ENCODE measurements around the gene ATRNL1. TPM values are rescaled to one million over a fixed set of nuclear protein-coding genes. Genes with fewer than 3 reads are reported as not detected.

Gene ATRNL1
- polyA plus RNA-seq, 3 donors, result 0.09 to 0.94 (median 0.34) TPM

DNA sequence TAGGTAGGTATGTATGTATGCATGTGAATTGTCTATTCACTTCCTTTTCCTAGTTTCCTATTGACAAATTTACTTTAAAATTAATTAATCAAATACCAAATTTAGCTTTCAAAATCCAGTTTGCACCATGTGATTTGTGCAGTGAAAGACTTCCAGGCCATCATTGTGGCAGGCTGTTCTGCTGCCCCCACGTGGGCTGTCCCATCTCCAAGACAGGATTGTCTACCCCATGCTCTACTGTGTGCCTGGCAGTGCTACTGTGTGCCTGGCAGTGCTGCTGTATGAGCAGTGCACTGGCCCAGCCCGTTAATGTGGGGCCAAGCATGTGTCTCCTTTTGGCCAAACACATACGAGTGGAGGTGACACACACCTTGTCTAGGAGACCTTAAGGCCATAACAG is 805.1 kb downstream of the ATRNL1 start:
- 79 to 88% (median 80%) methylated on average over 3 of the region's 3 CpGs for WGBS, 3 donors
- H3K27ac ChIP-seq (ENCODE audit: low read depth, low read length), result no peak overlapping the region

DNA sequence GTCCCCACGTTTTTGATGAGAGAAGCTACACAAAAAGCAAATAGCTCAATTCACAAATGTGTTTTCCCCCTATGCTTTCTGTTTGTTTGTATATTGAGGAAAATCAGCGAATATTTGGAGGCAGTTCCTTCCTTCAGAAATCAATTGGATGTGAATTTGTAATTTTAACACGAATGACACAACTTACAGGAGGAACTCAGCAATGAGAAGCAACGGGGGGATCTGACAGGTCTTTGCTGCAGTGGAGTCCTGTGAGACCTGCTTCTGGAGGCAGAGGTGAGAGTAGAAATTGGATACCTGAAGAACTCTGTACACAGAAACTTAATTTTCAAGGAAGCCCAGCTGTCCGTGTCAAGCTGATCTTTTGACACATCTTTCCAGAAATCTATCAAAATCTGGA is 809.4 kb downstream of the ATRNL1 start:
- 70 to 76% (median 72%) methylated on average over 5 of the region's 5 CpGs for WGBS, 3 donors
- no peak overlapping the region for H3K27ac ChIP-seq (ENCODE audit: low read depth, low read length)

DNA sequence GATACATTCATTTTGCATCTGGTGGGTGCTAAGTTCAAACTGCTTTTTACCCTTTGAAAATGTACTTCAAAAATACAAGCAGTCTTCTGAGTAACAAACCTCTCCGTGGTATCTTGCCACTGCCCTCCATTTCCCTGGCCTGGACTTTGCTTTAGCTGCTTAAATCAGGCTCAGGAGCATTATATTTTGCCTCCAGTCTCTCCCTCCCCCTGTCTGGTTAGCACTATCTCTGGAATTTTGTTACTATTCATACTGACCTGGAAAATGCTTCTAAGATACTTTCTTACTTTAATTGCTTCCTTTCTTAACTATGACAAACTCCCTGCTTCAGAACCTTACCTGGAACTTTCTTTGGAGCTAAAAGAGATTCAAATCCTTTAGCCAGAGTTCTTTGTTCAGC is 810.0 kb downstream of the ATRNL1 start:
- WGBS, 3 donors, result 67 to 82% (median 69%) methylated on average over 1 of the region's 1 CpG
- H3K27ac ChIP-seq (ENCODE audit: low read depth, low read length), result no peak overlapping the region

DNA sequence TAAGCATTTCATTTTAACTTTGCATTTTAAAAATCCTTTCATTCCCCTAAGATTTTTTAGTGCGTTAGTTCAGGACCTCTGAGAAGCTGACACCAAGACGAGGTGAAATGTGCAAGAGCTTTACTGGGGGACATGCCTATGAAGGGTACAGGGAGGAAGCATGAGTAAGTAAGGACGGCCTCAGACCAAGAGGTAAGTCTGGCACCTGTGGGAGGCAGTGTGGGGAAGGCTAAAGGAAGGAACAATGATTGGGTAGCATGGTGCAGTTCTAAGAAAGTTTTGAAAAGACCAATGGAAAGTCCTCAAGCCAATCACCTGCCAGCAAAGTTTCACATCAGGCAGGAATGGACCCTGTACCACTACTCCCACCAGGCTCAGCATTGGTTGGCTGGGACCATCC is 810.7 kb downstream of the ATRNL1 start:
- H3K27ac ChIP-seq (ENCODE audit: low read depth, low read length), result no peak overlapping the region
- WGBS, 3 donors, result 87 to 94% (median 87%) methylated on average over 3 of the region's 3 CpGs

DNA sequence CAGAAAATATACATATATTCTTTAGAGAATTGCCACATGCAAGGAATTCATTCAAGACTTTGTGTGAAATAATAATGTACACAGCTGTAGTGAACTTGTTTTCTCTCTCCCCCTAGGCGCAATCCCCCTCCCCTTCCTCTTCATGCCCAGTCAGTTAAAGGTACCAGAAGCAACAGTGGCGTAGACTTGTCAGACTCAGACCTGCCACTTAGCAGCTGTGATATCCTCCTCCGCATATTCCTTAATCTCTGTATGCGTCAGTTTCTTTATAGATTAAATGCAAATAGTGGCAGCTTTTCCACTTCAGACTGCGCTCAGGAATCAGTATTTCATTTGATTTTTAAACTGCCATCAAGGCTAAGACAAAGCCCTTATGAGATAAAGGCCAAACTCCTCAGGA is 815.9 kb downstream of the ATRNL1 start:
- H3K27ac ChIP-seq (ENCODE audit: low read depth, low read length), result no peak overlapping the region
- 91 to 95% (median 92%) methylated on average over 5 of the region's 5 CpGs for WGBS, 3 donors

DNA sequence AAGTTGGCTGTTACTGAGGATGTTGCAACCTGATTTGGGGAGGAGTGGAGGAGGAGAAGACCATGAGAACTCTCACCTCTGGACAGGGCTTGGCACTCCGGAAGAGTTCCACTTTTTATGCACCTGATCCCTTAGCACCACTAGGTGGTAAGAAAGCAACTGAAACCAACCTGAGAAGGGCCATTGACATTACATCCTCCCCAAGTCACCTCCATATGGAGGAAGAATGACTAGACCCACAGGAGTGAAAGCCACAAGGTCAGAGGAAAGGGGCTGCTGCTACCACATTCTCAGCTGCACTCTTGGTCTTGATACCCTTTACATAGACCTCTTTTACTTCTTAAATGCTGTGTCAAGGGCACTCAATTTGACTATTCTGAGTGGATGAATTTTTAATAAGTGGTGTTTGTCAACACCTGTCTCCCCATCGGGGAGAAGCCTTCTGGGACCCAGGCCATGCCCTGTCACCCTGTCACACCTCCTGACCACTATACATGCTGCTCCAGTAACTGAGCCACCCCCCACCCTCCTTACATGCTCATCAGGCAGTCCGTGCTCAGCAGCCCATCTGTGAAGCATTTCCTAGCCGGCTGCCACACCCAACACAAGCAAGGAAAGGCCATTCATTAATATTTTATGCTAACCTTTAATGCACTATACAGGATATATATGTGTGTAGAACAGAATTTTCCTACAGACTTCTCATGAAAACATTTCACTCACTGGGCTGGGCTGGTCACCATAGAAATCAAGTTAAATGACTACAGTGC is 817.0 kb downstream of the ATRNL1 start:
- no peak overlapping the region for H3K27ac ChIP-seq (ENCODE audit: low read depth, low read length)
- WGBS, 3 donors, result 76 to 83% (median 78%) methylated on average over 4 of the region's 4 CpGs

DNA sequence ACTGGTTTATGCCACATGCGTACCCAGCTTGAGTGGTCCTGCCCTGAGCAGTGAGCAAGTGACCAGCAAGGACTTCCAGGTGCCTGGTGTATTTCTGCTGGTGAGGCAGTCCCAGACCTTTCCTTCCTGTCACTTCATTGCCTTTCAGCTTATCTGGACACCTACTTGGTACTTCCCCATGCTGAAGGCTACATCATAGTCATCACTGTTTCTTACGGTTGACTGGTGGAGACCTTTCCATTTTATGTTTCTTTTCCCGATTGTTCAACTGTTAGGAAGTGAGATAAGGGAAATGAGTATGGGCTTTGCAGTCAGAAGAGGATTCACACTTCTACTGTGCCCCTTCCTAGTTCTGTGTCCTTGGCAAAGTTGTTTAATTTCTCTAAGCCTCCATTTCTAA is 821.3 kb downstream of the ATRNL1 start:
- no peak overlapping the region for H3K27ac ChIP-seq (ENCODE audit: low read depth, low read length)
- 88 to 95% (median 94%) methylated on average over 3 of the region's 3 CpGs for WGBS, 3 donors

DNA sequence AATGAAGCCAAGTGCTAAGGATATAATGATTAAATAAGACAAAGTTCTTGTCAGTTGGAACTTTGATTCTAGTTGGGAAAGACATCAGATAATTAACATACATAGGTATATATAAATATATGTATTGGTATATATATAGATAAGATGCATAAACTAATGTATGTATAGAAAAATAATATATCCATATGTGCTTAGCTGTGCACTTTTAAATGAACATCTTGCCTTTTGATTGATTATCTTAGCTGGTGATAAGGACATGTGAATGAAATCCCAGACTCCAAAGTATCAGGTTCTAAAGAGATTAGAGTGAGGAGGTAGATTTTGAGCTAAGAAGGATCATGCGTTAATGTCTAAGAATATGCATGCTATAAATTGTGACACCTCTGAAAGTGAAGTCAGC is 822.3 kb downstream of the ATRNL1 start:
- WGBS, 3 donors, result 89 to 100% (median 97%) methylated on average over 1 of the region's 1 CpG
- H3K27ac ChIP-seq (ENCODE audit: low read depth, low read length), result no peak overlapping the region

DNA sequence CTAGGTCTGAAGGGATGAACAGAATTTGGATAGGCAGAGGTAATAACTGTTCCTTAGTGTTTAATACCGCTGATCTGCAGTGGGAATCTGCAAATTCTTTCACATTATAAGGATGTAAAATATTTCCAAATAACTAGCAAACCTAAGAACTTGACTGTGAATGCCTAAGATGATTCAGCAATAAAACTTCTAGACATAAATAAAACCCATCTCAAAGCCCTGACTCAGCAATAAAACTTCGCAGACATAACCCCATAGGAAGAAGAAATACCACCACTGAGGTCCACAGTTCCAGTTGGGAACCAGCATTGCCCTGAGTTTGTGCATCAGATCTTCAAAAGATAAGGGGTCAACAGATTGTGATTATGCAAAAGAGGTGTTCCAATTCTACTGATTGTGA is 825.6 kb downstream of the ATRNL1 start:
- 63 to 92% (median 68%) methylated on average over 2 of the region's 2 CpGs for WGBS, 3 donors

DNA sequence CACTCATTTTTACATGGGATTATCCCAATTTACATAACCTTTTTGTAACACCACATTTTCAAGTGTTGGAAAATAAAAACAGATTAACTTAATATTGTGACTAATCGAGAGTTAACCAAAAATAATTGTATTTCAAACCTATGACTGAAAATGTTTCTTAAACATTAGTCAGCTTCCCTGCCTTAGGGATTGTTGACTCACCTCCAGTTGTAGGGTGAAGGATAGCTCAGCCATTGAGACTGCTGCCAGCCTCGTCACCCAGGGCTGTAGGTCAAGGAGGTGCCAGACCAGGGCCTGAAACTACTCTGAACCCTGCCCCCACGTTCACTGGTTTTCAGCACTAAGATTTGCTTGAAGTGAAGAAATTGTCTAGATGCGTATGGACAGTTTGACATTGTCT is 828.6 kb downstream of the ATRNL1 start:
- WGBS, 3 donors, result 83 to 87% (median 85%) methylated on average over 4 of the region's 4 CpGs

More for the DNA sequence above, 825.6 kb downstream of the ATRNL1 start:
- no peak overlapping the region for H3K27ac ChIP-seq (ENCODE audit: low read depth, low read length)

DNA sequence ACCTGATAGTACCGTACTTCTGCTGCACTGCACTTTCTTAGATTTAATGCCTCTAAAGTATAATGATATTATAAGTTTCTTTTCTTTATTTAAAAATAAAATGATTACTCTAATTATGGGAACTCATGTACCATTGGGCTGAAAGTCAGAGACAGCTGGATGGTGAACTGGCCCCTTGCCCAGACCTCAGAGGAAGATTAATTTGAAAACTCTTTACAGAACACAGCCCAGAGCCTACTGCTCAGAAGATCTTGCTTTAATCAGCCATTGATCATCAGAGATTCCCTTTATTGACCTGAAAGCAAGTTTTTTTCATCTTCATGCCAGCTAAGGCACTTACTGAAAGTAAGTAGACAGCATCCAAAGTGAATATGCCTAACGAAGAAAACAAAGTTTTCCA is 838.1 kb downstream of the ATRNL1 start:
- no peak overlapping the region for H3K27ac ChIP-seq (ENCODE audit: low read depth, low read length)
- 93 to 97% (median 93%) methylated on average over 2 of the region's 2 CpGs for WGBS, 3 donors

More for the DNA sequence above, 828.6 kb downstream of the ATRNL1 start:
- no peak overlapping the region for H3K27ac ChIP-seq (ENCODE audit: low read depth, low read length)

DNA sequence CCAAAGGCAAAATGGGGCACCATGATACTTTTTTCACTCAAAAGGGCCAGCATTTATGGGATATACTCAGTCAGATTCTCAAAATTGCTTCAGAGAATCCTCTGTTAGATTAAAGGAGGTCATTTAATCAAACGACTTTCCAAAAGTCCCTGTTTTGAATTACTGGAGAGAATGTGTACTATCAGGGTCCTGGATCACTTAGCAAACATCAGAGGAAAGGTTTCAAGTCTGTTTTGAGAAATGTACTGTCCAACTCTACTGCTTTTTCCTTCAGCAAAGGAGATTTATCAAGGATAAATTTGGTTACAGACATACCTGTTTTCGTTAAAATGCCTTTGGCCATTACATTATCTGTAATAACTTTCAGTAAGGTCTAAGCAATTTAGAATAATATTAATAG is 838.9 kb downstream of the ATRNL1 start:
- 77 to 86% (median 78%) methylated on average over 2 of the region's 2 CpGs for WGBS, 3 donors

DNA sequence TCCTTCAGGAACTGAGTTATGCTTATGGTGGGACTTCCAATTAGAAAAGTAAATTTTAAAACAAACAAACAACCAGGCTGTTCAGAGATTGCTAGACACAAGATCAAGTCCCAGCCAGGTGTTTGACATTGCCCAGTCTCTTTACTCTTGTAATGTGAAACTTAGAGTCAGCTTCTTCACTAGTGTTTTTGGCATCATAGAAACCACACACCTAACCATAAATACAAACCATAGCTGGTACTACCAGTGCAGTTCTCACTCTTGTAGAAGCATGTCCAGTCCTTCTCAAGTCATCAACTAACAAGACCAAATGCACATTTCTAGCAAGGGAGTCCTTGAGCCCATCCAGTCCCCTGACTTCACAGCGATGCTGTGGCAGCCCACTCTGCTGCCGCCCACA is 839.9 kb downstream of the ATRNL1 start:
- WGBS, 3 donors, result 94 to 100% (median 98%) methylated on average over 2 of the region's 2 CpGs
- no peak overlapping the region for H3K27ac ChIP-seq (ENCODE audit: low read depth, low read length)

More for the DNA sequence above, 838.9 kb downstream of the ATRNL1 start:
- H3K27ac ChIP-seq (ENCODE audit: low read depth, low read length), result no peak overlapping the region

DNA sequence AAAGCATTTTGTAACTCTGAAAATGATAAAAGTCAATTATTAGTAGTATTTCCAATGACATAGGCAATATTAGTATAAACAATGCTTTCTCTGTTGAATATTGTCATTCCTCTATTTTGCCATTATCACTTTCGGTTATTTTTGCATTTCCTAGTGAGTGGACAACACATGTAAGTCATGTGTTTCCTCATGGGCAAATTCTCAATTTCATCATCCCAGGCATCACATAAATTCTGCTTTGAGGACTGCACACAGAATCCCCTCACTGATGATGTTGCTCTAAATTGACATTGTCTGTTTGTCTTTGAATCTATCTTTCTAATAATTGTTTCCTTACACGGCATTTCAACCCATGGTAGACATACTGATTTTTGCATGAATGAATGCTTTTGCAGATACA is 842.6 kb downstream of the ATRNL1 start:
- H3K27ac ChIP-seq (ENCODE audit: low read depth, low read length), result no peak overlapping the region
- WGBS, 3 donors, result 85 to 93% (median 85%) methylated on average over 2 of the region's 2 CpGs

DNA sequence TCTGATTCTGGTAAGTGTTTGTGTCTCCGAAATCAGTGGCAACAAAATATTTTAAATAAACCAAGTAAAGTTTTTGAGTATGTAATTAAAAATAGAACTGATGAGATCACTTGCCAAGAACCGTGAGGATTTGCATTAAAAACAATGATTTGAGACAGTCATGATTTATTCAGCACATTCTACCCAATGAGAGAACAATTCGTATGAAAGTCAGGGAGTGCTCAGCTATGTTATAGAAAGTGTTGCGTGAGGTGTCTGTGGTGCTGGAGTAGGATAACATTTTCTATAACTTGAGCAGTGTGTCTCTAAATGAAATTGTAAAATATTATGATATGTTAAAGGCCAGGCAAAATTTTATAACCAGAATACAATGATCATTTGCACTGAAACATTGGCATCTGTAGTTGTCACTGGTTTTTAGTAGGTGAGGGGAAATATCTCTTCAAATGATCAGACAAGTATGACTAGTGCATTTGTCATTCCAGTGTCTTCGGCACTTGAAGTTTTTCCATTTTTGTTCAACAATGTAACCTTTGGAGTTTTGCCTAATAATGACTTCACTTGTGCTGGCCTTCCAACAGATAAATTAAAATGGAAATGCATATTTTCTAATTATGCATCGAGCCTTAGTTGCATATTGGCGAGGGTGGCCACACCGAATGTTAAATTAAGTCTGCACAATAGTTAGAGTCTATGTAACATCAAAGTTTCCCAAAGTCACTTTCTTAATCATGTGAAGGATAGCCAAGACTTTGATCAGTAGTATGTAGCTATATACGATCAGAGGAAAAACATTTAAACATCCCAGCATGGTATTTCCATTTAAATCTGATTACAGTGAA is 844.0 kb downstream of the ATRNL1 start:
- no peak overlapping the region for H3K27ac ChIP-seq (ENCODE audit: low read depth, low read length)
- WGBS, 3 donors, result 67 to 80% (median 70%) methylated on average over 9 of the region's 9 CpGs

DNA sequence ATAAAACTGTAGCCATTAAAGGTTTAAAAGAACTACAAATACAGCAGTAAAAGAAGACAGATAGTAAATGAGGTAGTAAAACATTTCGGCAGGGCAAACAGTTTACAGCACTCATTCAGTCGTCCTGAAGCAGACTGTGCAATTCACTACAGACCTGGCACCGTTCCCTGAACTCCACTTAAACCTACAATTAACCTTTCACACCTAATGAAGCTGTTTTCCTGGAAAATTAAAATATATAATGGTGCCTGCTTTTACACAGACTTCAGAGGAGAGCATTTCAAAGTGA is 844.5 kb downstream of the ATRNL1 start:
- WGBS, 3 donors, result 41 to 56% (median 56%) methylated on average over 3 of the region's 3 CpGs

DNA sequence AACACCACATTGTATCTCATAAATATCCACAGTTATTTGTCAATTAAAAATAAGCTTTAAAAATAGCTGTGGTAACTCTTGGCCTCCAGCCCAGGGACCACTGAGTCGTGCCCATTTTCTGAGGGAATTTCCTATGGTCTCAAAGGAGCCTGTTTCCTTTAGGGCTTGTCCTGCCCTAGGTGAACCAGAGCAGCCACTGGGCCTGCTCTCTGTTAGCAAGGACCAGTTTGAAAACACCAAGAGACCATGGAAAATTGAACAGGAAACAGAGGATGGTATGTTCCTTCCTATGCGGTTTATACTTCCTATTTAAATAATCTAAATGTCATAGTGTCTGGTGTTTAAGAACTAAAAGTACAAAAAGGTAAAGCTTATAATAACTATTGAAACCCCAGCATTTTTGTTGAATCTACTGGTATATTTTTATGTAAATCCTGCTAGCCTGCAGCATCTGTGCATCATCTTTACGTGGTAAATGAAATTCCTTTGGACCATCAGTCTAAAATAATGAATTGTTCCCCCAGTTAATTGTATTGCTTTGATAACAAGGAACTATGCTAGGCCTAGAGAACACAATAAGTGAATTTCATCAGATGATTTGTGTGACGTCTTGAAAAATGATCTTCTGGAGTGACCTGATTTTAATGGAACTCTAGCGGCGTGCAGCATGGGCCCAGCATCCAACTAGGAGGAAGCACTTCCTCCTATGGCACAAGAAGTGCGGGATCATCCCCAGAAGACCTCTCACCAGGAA is 846.1 kb downstream of the ATRNL1 start:
- 63 to 83% (median 67%) methylated on average over 7 of the region's 7 CpGs for WGBS, 3 donors
- no peak overlapping the region for H3K27ac ChIP-seq (ENCODE audit: low read depth, low read length)

More for the DNA sequence above, 844.5 kb downstream of the ATRNL1 start:
- no peak overlapping the region for H3K27ac ChIP-seq (ENCODE audit: low read depth, low read length)

DNA sequence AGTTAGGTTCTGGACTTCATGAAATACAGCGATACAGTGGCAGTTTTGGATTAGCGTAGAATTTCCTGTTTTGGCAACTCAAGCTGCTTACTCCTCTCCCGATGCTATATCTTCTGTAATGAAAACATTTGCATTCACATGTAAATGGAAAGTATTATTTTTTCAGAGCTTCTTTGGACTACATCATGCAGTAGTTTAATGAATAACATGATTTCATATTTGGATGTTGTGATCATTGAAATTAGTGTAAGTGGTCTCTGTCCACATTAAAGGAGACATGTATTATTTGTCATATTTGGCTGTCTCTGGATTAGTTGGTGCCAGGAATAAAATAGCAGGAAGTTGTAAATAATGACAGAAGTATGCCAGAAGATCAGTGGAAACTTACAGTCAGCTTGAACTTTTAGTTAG is 848.2 kb downstream of the ATRNL1 start:
- no peak overlapping the region for H3K27ac ChIP-seq (ENCODE audit: low read depth, low read length)
- 25 to 63% (median 30%) methylated on average over 3 of the region's 3 CpGs for WGBS, 3 donors

DNA sequence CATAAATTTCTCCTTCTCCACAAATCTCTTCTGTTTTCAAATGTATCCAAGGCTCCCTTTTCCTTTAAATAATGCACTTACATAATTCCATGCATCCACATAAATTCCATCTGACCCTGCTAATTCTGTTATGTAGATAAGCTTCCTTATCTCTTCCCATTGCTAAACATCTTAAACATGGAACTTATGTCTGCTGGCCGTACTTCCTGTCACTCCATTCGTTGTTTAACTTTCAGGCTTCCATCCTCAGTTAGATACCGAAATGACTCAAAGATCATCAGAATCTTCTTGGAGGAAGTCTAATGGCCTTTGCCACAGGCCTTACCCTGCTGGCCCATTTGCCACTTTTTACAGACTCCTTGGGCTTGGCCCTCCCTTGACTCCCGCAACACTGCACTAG is 848.9 kb downstream of the ATRNL1 start:
- 69 to 79% (median 77%) methylated on average over 4 of the region's 4 CpGs for WGBS, 3 donors
- no peak overlapping the region for H3K27ac ChIP-seq (ENCODE audit: low read depth, low read length)
